Liver (tissue), 9 donors: ENCODE measurements around the gene AP1M1. TPM values are rescaled to one million over a fixed set of nuclear protein-coding genes. Genes with fewer than 3 reads are reported as not detected.

Experiments used
- DNase-seq: peaks from one replicate; pipeline ENCODE4 v3.0.0-alpha.2; 2017; ENCODE audit warnings: low spot score
- H3K27ac ChIP-seq, 2 donors: one replicate each; pipeline ENCODE4 v1.7.0; 2013; ENCODE audit warnings: inconsistent platforms in 2 of 2, low read length in 2 of 2, control low read depth in 1 of 2, low read depth in 1 of 2, mild to moderate bottlenecking in 1 of 2
- H3K27me3 ChIP-seq, 4 donors: one replicate each; pipeline versions ENCODE4 v1.6.1 to v1.7.0; 2013; ENCODE audit warnings: low read length in 3 of 4, inconsistent platforms in 1 of 4, mild to moderate bottlenecking in 1 of 4, moderate library complexity in 1 of 4; ENCODE audit not compliant: control insufficient read depth in 4 of 4, insufficient read depth in 4 of 4
- H3K36me3 ChIP-seq, 4 donors: one replicate each; pipeline versions ENCODE4 v1.6.1 to v1.7.0; 2013; ENCODE audit warnings: low read length in 3 of 4, mild to moderate bottlenecking in 3 of 4, low read depth in 1 of 4, moderate library complexity in 1 of 4; ENCODE audit not compliant: control insufficient read depth in 4 of 4, insufficient read depth in 3 of 4
- H3K4me1 ChIP-seq, 4 donors: one replicate each; pipeline versions ENCODE4 v1.6.1 to v1.7.0; 2013; ENCODE audit warnings: low read length in 3 of 4, mild to moderate bottlenecking in 3 of 4, moderate library complexity in 1 of 4; ENCODE audit not compliant: control insufficient read depth in 4 of 4, insufficient read depth in 4 of 4
- H3K4me3 ChIP-seq, 3 donors: one replicate each; pipeline versions ENCODE4 v1.6.1 to v1.7.0; 2013; ENCODE audit warnings: low read length in 3 of 3, control low read depth in 1 of 3, low read depth in 1 of 3, mild to moderate bottlenecking in 1 of 3
- H3K9ac ChIP-seq, 2 donors: one replicate each; pipeline ENCODE4 v1.7.0; 2013; ENCODE audit warnings: low read length in 2 of 2, mild to moderate bottlenecking in 2 of 2, moderate library complexity in 2 of 2, control low read depth in 1 of 2, low read depth in 1 of 2
- H3K9me3 ChIP-seq, 4 donors: one replicate each; pipeline versions ENCODE4 v1.6.1 to v1.7.0; 2013; ENCODE audit warnings: low read length in 3 of 4; ENCODE audit not compliant: control insufficient read depth in 4 of 4
- ATF3 ChIP-seq: IDR thresholded peaks from 2 replicates; pipeline ENCODE4 v1.6.1; 2016; ENCODE audit warnings: antibody characterized with exemption
- EGR1 ChIP-seq, 2 donors: IDR thresholded peaks; 2 replicates each; pipeline ENCODE4 v1.6.1; 2016 to 2018; ENCODE audit warnings: antibody characterized with exemption in 2 of 2, low read depth in 2 of 2
- FOXA1 ChIP-seq: IDR thresholded peaks from 2 replicates; pipeline ENCODE4 v1.6.1; 2016; ENCODE audit warnings: antibody characterized with exemption
- FOXA2 ChIP-seq: IDR thresholded peaks from 2 replicates; pipeline ENCODE4 v1.6.1; 2016; ENCODE audit warnings: antibody characterized with exemption
- GABPA ChIP-seq, 2 donors: IDR thresholded peaks in 1 of 2; conservative IDR thresholded peaks in 1 of 2; 2 replicates each; pipeline ENCODE4 v1.6.1; 2016; ENCODE audit warnings: antibody characterized with exemption in 2 of 2, mild to moderate bottlenecking in 1 of 2, moderate library complexity in 1 of 2
- HNF4A ChIP-seq, 2 donors: conservative IDR thresholded peaks; 2 replicates each; pipeline ENCODE4 v1.6.1; 2016; ENCODE audit warnings: antibody characterized with exemption in 2 of 2, mild to moderate bottlenecking in 2 of 2
- HNF4G ChIP-seq: IDR thresholded peaks from 2 replicates; pipeline ENCODE4 v1.6.1; 2016; ENCODE audit warnings: antibody characterized with exemption
- MAX ChIP-seq: IDR thresholded peaks from 2 replicates; pipeline ENCODE4 v1.6.1; 2016; ENCODE audit warnings: antibody characterized with exemption
- NR2F2 ChIP-seq: IDR thresholded peaks from 2 replicates; pipeline ENCODE4 v1.6.1; 2016; ENCODE audit warnings: antibody characterized with exemption
- RAD21 ChIP-seq, 2 donors: IDR thresholded peaks; 2 replicates each; pipeline ENCODE4 v1.6.1; 2016; ENCODE audit warnings: antibody characterized with exemption in 2 of 2, mild to moderate bottlenecking in 2 of 2
- REST ChIP-seq: IDR thresholded peaks from 2 replicates; pipeline ENCODE4 v1.6.1; 2016; ENCODE audit warnings: antibody characterized with exemption, mild to moderate bottlenecking
- RXRA ChIP-seq, 2 donors: IDR thresholded peaks; 2 replicates each; pipeline ENCODE4 v1.6.1; 2017 to 2018; ENCODE audit warnings: antibody characterized with exemption in 2 of 2, mild to moderate bottlenecking in 1 of 2
- SP1 ChIP-seq: IDR thresholded peaks from 2 replicates; pipeline ENCODE4 v1.6.1; 2018; ENCODE audit warnings: antibody characterized with exemption, mild to moderate bottlenecking
- TAF1 ChIP-seq: conservative IDR thresholded peaks from 2 replicates; pipeline ENCODE4 v1.6.1; 2016; ENCODE audit warnings: antibody characterized with exemption, mild to moderate bottlenecking
- YY1 ChIP-seq: IDR thresholded peaks from 2 replicates; pipeline ENCODE4 v1.6.1; 2016; ENCODE audit warnings: antibody characterized with exemption, mild to moderate bottlenecking
- ZBTB33 ChIP-seq: IDR thresholded peaks from 2 replicates; pipeline ENCODE4 v1.6.1; 2016; ENCODE audit warnings: antibody characterized with exemption
- WGBS: extraction: QIAGEN DNeasy Blood & Tissue Kit; methylation state at CpG from one replicate; pipeline ENCODE4 v1.1.7; 2013; 5-methylcytosine and 5-hydroxymethylcytosine counted together
- polyA plus RNA-seq, 2 donors: library from polyadenylated mRNA; stranded (reverse) in 1 of 2; unstranded in 1 of 2; fragments of 200-250 nt in 1 of 2; fragments of >200 nt in 1 of 2; fragmentation: Nextera tagmentation in 1 of 2; extraction: Ambion mirVana in 1 of 2; gene quantifications; one replicate each; pipeline versions ENCODE4 v1.2.1 to v1.2.3, GENCODE V29; 2013 to 2015
- total RNA-seq, 2 donors: library from RNA; depleted of rRNA; stranded (reverse); fragments of >200 nt; gene quantifications; one replicate each; pipeline ENCODE4 v1.2.3, GENCODE V29; 2014
- donor health status: healthy.
- donor health status: healthy.
- donor health status: healthy.
- donor health status: healthy.
- donor health status: healthy.

AP1M1 gene
- total and polyA plus RNA-seq, 4 donors = 25.4 to 62.2 (median 50.4) TPM

GRCh38 chr19:16233081-16233776, 35.5 kb downstream of the AP1M1 start:
- Histone ChIP-seq H3K9me3 (no peaks in the 10 kb centered on the region), H3K27me3 (no peaks in the 10 kb centered on the region), H3K4me1 (no peaks in the 10 kb centered on the region), H3K4me3 (no peak overlapping the region), H3K9ac (no peak overlapping the region), H3K36me3 (peaks cover 19 to 67% (median 34%) of the 10 kb centered on the region in 4 donors), H3K27ac (no peak overlapping the region)
- DNase-seq = no peak
- 96% methylated on average over 19 of the region's 19 CpGs for WGBS
- TF ChIP-seq YY1 (no peak), FOXA1 (no peak), ZBTB33 (no peak), TAF1 (no peak), HNF4G (no peak), GABPA (IDR thresholded peaks at IDR 0.05 in 1 of 2, conservative IDR thresholded peaks at IDR 0.05 in 1 of 2) (no peak), NR2F2 (no peak), ATF3 (no peak), FOXA2 (no peak)

GRCh38 chr19:16233836-16234551, 36.3 kb downstream of the AP1M1 start:
- peaks cover 16 to 59% (median 30%) of the 10 kb centered on the region in 4 donors for H3K36me3 ChIP-seq
- H3K27ac ChIP-seq = no peak overlapping the region
- no peak for TF ChIP-seq MAX
- no peak overlapping the region for H3K9ac ChIP-seq
- H3K9me3 ChIP-seq = no peaks in the 10 kb centered on the region
- no peaks in the 10 kb centered on the region for H3K4me1 ChIP-seq
- H3K4me3 ChIP-seq = no peak overlapping the region
- DNase-seq = no peak
- no peaks in the 10 kb centered on the region for H3K27me3 ChIP-seq
- WGBS = 95% methylated on average over 19 of the region's 19 CpGs

- H3K27ac ChIP-seq = no peak overlapping the region
- H3K9ac ChIP-seq = no peak overlapping the region
- H3K9me3 ChIP-seq = no peaks in the 10 kb centered on the region
- 86% methylated on average over 41 of the region's 41 CpGs for WGBS
- no peak overlapping the region for H3K4me3 ChIP-seq
- no peaks in the 10 kb centered on the region for H3K4me1 ChIP-seq
- DNase-seq = no peak
- H3K36me3 ChIP-seq = peaks cover 10 to 52% (median 27%) of the 10 kb centered on the region in 4 donors
- H3K27me3 ChIP-seq = no peaks in the 10 kb centered on the region
- TF ChIP-seq ZBTB33 = no peak
- no peak for TF ChIP-seq TAF1
- TF ChIP-seq RXRA (IDR thresholded peaks at IDR 0.05) = no peak
- no peak for TF ChIP-seq RAD21 (IDR thresholded peaks at IDR 0.05)
- no peak for TF ChIP-seq EGR1 (IDR thresholded peaks at IDR 0.05; ENCODE audit: low read depth in 2 of 2)
- no peak for TF ChIP-seq YY1
- no peak for TF ChIP-seq HNF4A (conservative IDR thresholded peaks at IDR 0.05)
- no peak for TF ChIP-seq FOXA2
- TF ChIP-seq GABPA (IDR thresholded peaks at IDR 0.05 in 1 of 2, conservative IDR thresholded peaks at IDR 0.05 in 1 of 2) = no peak
- TF ChIP-seq NR2F2 = no peak
- no peak for TF ChIP-seq REST
- TF ChIP-seq ATF3 = no peak
- TF ChIP-seq SP1 = no peak
Observed at GRCh38 chr19:16234552-16235445, 37.1 kb downstream of the AP1M1 start.
